ENCODE results near the gene MCM9.

Gene MCM9

GRCh38 chr6:118974790-118975189 is 39.8 kb upstream of the MCM9 start:
- no peak for TF ChIP-seq REST (IDR thresholded peaks at IDR 0.05; ENCODE audit: insufficient read depth in 1 of 2, low read depth in 2 of 2, low read length in 2 of 2)
- TF ChIP-seq FOXP2 (optimal IDR thresholded peaks at IDR 0.05; ENCODE audit: borderline replicate concordance, extremely low read depth, extremely low read length, insufficient read depth): no peak
- TF ChIP-seq TAF1 (IDR thresholded peaks at IDR 0.05; ENCODE audit: borderline replicate concordance, insufficient read depth, low read length): no peak
- TF ChIP-seq SIN3A (IDR thresholded peaks at IDR 0.05; ENCODE audit: borderline replicate concordance, insufficient read depth, low read length): no peak
- no peak for TF ChIP-seq POLR2AphosphoS5 (IDR thresholded peaks at IDR 0.05; ENCODE audit: low read depth, low read length)

GRCh38 chr6:118971682-118972081 is 36.7 kb upstream of the MCM9 start:
- TF ChIP-seq POLR2AphosphoS5 (IDR thresholded peaks at IDR 0.05; ENCODE audit: low read depth, low read length) (no peak), TAF1 (IDR thresholded peaks at IDR 0.05; ENCODE audit: borderline replicate concordance, insufficient read depth, low read length) (no peak), FOXP2 (optimal IDR thresholded peaks at IDR 0.05; ENCODE audit: borderline replicate concordance, extremely low read depth, extremely low read length, insufficient read depth) (no peak), REST (IDR thresholded peaks at IDR 0.05; ENCODE audit: insufficient read depth in 1 of 2, low read depth in 2 of 2, low read length in 2 of 2) (no peak), SIN3A (IDR thresholded peaks at IDR 0.05; ENCODE audit: borderline replicate concordance, insufficient read depth, low read length) (no peak)

- TF ChIP-seq TAF1 (IDR thresholded peaks at IDR 0.05; ENCODE audit: borderline replicate concordance, insufficient read depth, low read length): no peak
- no peak for TF ChIP-seq REST (IDR thresholded peaks at IDR 0.05; ENCODE audit: insufficient read depth in 1 of 2, low read depth in 2 of 2, low read length in 2 of 2)
- TF ChIP-seq SIN3A (IDR thresholded peaks at IDR 0.05; ENCODE audit: borderline replicate concordance, insufficient read depth, low read length): no peak
- TF ChIP-seq POLR2AphosphoS5 (IDR thresholded peaks at IDR 0.05; ENCODE audit: low read depth, low read length): no peak
- no peak for TF ChIP-seq FOXP2 (optimal IDR thresholded peaks at IDR 0.05; ENCODE audit: borderline replicate concordance, extremely low read depth, extremely low read length, insufficient read depth)
Observed at GRCh38 chr6:118970866-118971265, 35.9 kb upstream of the MCM9 start.

- TF ChIP-seq REST (IDR thresholded peaks at IDR 0.05; ENCODE audit: insufficient read depth in 1 of 2, low read depth in 2 of 2, low read length in 2 of 2) (no peak), TAF1 (IDR thresholded peaks at IDR 0.05; ENCODE audit: borderline replicate concordance, insufficient read depth, low read length) (no peak), SIN3A (IDR thresholded peaks at IDR 0.05; ENCODE audit: borderline replicate concordance, insufficient read depth, low read length) (no peak), POLR2AphosphoS5 (IDR thresholded peaks at IDR 0.05; ENCODE audit: low read depth, low read length) (no peak), FOXP2 (optimal IDR thresholded peaks at IDR 0.05; ENCODE audit: borderline replicate concordance, extremely low read depth, extremely low read length, insufficient read depth) (no peak)
Observed at GRCh38 chr6:118968416-118968815, 33.5 kb upstream of the MCM9 start.

GRCh38 chr6:118967239-118967638 is 32.3 kb upstream of the MCM9 start:
- TF ChIP-seq FOXP2 (optimal IDR thresholded peaks at IDR 0.05; ENCODE audit: borderline replicate concordance, extremely low read depth, extremely low read length, insufficient read depth) (no peak), TAF1 (IDR thresholded peaks at IDR 0.05; ENCODE audit: borderline replicate concordance, insufficient read depth, low read length) (no peak), REST (IDR thresholded peaks at IDR 0.05; ENCODE audit: insufficient read depth in 1 of 2, low read depth in 2 of 2, low read length in 2 of 2) (no peak), POLR2AphosphoS5 (IDR thresholded peaks at IDR 0.05; ENCODE audit: low read depth, low read length) (no peak), SIN3A (IDR thresholded peaks at IDR 0.05; ENCODE audit: borderline replicate concordance, insufficient read depth, low read length) (no peak)
